GM18526 (cell line): ENCODE measurements around the gene SLC25A1.

ENCODE experiments used
- POLR2A ChIP-seq: IDR thresholded peaks from 3 replicates; pipeline ENCODE4 v1.6.1; 2011; ENCODE audit not compliant: insufficient read length; ENCODE audit errors: extremely low read depth

SLC25A1 gene

DNA sequence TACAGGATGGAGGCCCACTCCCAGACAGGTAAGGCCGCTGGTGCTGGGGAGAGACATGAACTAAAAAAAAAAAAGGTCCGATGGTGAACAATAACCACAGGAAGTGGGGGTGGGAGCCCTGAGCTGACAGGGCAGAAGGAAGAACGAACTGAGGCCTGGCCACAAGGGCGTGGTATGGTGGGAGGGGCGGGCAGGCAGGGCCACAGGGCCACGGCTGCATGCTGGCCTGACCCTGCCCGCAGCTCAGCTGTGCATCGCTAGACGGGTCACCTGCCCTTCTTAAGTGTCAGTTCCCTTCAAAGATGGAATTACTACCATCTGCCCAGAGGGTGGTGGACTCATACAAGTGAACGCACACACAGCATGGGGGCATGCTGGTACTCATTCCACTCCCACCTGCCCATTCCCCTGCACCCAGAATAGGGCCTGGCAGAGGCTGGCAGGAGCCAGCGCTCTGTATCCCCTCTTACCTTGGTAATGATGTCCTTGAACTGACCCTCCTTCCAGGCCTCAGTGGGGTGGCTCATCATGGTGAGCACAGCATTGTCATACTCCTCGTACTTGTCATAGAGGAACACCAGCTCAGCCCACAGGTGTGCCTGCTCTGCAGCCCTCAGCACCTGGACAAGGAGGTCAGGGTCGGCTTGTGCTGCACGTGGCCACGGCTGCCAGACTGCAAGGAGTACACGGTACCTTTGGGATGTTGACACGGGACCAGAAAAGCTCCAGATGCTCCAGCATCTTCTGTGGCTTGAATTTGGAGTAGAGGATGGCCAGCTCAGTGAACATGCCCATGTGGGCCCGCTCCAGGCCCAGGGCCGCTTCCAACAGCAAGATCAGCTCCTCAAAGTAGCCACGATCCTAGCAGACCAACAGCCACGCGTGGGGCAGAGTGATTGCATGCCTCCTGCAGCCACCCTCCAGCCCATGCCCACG lies 17.5 kb upstream of the SLC25A1 start:
- TF ChIP-seq POLR2A, result no peak

DNA sequence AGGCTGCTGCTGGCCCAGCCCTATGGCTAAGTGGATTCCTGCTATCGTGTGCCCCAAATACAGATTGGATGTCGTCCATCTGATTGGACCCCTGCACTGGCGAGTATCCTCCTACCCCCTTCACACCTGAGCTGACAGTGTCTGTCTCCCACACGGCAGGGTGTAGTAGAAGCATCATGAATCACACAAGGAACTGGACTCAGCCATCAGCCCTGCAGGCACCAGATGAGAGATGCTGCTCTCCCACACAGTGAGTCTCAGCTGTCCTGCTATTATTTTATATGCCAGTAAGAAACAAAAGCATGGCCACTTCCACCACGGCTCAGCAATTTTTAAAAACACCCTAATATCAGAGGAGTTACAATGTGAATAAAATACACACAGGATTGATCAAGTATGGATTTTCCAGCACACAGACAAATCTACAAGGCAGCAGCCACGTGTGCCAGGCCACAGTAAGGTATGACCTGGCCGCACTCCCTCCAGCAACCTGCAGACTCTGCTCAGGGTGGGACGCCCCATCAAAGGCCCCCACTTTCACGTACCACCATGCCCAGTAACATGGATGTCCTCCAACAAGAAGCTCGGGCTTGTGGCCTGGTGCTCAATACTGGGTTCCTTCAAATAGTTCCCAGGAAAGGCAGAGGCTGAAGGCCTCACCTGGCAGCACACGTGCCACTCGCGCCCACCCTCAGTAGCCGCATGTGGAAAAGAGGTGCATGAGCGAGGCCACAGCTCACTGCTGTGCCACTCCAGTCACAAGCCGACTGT lies 16.4 kb upstream of the SLC25A1 start:
- no peak for TF ChIP-seq POLR2A

GRCh38 chr22:19193879-19194278 lies 15.3 kb upstream of the SLC25A1 start:
- no peak for TF ChIP-seq POLR2A

- TF ChIP-seq POLR2A, result no peak
Measured at GRCh38 chr22:19187716-19188563, 9.4 kb upstream of the SLC25A1 start.

- TF ChIP-seq POLR2A, result no peak
Measured at GRCh38 chr22:19184276-19184997, 5.9 kb upstream of the SLC25A1 start.

DNA sequence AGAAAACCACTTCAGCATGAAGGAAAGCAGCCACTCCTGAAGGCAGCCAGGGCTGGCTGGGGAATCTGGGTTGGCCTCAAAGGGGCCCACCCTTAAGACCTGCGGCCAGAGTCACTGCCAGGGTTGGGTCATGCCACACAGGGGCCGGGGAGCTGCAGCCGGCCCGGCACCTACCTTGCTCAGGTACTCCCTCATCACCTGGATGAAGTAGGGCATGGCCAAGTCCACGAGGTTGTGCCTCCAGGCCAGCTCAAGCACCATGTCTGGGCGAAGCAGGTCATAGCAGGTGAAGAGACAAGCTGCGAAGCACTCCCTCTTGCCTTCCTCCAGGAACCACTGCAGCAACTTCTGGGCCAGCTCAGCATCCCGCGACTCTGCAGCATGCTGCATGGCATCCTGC lies 4.7 kb upstream of the SLC25A1 start:
- no peak for TF ChIP-seq POLR2A

DNA sequence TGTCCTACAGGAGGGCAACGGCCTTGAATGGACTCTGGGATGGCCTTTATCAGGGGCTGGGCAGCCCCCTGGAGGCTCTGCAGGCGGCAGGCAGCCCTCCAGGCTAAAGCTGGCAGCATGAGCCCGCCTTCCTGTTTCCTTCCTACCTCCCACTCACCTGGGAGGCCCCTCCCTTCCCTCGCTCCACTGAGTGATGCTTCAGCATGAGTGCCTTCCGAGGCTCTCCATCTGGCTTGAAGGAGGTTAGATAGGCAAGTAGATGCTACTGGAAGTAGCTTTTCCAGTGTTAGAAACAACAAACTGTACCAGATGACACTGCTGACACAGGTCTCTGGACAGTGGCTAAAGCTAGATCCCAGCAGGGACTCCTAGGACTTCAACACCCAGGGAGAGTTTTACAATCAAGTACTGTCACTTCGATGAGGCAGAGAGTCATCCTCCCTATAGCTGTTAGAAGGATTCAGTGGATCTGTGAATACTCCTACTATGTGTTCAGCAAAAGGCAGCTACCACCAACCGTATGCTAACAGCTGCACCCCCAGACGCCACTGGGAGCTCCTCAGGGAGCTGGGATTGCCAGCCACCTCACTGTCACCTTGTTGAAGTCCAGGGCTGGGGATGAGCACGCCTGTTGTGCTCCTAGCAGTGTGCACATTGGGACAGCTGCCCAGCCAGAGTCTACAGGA lies 4.1 kb upstream of the SLC25A1 start:
- TF ChIP-seq POLR2A, result no peak

GRCh38 chr22:19181786-19182471 lies 3.4 kb upstream of the SLC25A1 start:
- no peak for TF ChIP-seq POLR2A

GRCh38 chr22:19180740-19181410 lies 2.3 kb upstream of the SLC25A1 start:
- no peak for TF ChIP-seq POLR2A

DNA sequence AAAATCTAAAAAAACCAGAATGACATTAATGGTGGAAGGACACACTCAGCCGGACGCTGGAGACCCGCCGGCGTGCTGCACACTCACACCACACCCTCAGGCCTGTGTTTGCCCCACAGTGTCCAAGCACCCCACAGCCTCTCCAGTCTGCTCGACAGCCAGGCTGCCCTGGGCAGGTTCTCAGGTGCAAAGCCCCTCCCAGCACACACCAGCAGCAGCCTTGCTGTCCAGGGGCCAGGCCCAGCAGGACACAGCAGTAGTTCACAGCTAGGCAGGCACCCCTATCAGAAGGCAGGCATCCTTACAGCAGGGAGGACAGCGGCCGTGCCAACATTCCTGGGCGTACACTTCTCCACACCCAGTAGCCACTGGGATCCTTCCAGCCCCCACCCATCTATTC lies 1.7 kb upstream of the SLC25A1 start:
- no peak for TF ChIP-seq POLR2A

GRCh38 chr22:19179497-19180048 lies 1.0 kb upstream of the SLC25A1 start:
- TF ChIP-seq POLR2A, result no peak

DNA sequence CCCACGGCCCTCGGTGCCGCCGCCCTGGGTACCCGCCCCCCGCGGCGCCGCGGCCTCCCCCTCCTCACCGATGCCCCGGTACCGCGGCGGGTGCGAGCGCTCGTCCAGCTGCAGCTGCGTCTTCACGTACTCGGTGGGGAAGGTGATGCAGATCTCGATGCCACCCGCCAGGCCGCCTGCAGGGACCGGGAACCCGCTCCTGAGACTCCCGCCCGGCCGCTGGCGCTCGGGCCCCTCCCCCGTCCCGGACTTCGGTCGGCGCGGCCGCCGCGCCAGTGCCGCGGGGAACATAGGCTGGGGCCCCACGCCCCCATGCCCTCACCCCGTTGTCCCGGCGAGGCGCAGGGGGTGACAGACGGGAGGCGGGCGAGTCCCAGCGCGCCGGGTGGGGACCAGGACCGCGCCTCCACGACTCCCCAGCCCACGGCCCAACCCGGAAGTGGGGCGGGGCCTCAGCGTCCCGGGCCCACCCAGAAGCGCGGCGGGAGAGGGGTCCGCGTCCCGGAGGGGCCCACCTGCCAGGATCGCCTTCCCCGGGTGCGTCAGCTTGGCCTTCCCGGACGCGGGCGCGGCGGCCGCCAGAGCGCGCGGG lies 375 bp downstream of the SLC25A1 start:
- peak; percentile 39 for TF ChIP-seq POLR2A
